GM12891 (cell line): ENCODE results near the gene SCFD2.

Experiments used
- DNase-seq: peaks from one replicate; pipeline ENCODE4 v3.0.0; 2011; ENCODE audit warnings: low spot score; ENCODE audit not compliant: insufficient read length
- FAIRE-seq: peaks from 2 replicates; lab custom pipeline; 2011; peaks lifted over from hg19 to GRCh38; lab: Jason Lieb, UNC
- PAX5 ChIP-seq: IDR thresholded peaks from 2 replicates; pipeline ENCODE4 v1.6.1; 2011; ENCODE audit warnings: low read length, moderate library complexity, mild to moderate bottlenecking; ENCODE audit not compliant: insufficient read depth, severe bottlenecking
- POLR2A ChIP-seq: IDR thresholded peaks from 2 replicates; pipeline ENCODE4 v1.6.1; 2011; ENCODE audit warnings: low read depth, low read length, control low read depth
- POLR2AphosphoS5 ChIP-seq: IDR thresholded peaks from 2 replicates; pipeline ENCODE4 v1.6.1; 2011; ENCODE audit warnings: low read depth, low read length, control low read depth
- POU2F2 ChIP-seq: IDR thresholded peaks from 2 replicates; pipeline ENCODE4 v1.6.1; 2011; ENCODE audit warnings: low read depth, mild to moderate bottlenecking, control low read depth, low read length, moderate library complexity
- SPI1 ChIP-seq: IDR thresholded peaks from 2 replicates; pipeline ENCODE4 v1.6.1; 2011; ENCODE audit warnings: low read depth, low read length, control low read depth
- TAF1 ChIP-seq: IDR thresholded peaks from 2 replicates; pipeline ENCODE4 v1.6.1; 2011; ENCODE audit warnings: low read depth, low read length, control low read depth

SCFD2 gene

DNA sequence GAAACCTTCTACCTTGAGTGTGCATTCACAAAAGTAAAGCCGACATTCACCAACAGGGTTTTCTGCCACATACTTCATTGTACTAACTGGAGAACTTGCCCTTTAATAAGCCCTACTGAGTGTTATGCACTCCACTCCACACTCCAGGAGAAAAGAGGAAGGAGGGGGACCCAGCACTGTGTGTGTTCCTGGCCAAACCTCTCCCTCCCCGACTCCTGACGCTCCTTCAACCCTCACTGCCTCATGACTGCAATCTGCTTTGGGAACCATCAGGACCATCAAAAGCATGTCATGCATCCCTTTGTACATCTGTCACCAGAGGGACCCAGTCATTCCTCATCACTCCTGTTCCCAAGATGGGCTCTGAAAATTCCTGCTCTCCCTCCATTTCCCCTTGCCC, 360.1 kb downstream of the SCFD2 start:
- TF ChIP-seq POU2F2 (no peak), POLR2AphosphoS5 (no peak), SPI1 (no peak), TAF1 (no peak), PAX5 (no peak)
- DNase-seq, result no peak
- FAIRE-seq, result no peak

DNA sequence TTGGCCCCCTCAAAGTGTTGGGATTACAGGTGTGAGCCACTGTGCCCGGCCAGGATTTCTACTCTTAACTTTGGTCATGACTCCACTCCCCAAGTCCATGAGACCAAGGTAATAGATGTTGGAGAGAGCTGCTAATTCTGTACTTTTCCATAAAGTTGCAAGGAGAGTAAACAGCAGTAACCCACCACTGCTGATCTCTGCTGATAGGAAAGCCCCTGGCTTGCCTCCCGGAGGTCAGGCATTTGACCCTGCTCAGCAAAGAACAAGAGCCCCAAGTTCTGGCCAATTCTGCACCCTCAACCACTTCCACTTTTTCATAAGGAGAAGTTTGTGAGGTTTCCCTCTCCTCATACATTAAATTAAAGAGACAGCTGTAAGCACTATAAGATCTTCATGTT, 360.7 kb downstream of the SCFD2 start:
- DNase-seq (no peak), FAIRE-seq (no peak)
- TF ChIP-seq SPI1 (peak; percentile 63), POLR2AphosphoS5 (no peak)

DNA sequence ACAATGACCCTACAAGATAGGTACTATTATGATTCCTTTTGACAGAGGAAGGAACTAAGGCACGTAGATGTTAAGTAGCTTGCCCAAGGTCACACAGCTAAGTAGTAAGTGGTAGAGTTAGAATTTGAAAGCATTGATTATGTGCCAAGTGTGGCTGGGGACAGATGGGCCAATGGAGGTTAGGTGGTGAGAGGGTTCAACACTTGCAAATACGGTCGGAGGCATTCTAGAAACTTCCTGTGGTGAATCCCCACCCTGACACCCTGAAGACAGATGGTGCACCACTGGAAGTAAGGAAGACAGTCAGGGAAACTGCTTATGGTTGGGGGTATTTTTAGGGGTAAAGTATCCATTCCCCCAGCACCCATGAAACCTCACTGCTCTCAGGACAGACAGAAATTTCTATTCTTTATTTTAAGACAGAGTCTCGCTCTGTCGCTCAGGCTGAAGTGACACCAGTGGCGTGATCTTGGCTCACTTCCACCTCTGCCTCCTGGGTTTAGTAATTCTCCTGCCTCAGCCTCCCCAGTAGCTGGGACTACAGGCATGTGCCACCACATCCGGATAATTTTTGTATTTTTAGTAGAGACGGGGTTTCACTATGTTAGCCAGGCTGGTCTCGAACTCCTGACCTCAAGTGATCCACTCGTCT, 361.2 kb downstream of the SCFD2 start:
- no peak for FAIRE-seq
- TF ChIP-seq POU2F2, result no peak
- no peak for TF ChIP-seq POLR2A
- TF ChIP-seq POLR2AphosphoS5, result no peak
- no peak for TF ChIP-seq PAX5
- no peak for TF ChIP-seq SPI1
- no peak for TF ChIP-seq TAF1

DNA sequence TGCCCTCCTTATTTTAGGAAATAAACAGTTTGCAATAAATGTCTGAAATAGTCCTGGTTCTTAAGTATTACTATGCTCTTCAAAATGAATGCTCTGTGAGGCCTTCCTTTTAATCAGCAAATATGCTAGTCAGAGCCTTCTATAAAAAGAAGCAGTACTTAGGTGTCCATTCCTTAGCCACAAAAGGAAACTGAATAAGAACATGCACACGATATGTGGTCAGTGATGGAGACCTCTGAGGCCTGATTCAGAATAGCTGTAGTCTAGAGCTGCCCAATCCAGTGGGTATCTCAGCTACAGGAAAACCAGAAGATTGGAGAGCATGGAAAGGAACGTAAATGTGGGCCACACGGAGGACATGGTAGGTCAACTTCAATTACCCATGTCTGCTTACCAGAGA, 361.9 kb downstream of the SCFD2 start:
- TF ChIP-seq TAF1, result no peak
- no peak for TF ChIP-seq POLR2AphosphoS5
- no peak for TF ChIP-seq POU2F2
- no peak for TF ChIP-seq PAX5
- TF ChIP-seq POLR2A, result no peak
- TF ChIP-seq SPI1, result no peak
- FAIRE-seq (no peak), DNase-seq (no peak)

More for the DNA sequence above, 361.2 kb downstream of the SCFD2 start:
- DNase-seq, result no peak

DNA sequence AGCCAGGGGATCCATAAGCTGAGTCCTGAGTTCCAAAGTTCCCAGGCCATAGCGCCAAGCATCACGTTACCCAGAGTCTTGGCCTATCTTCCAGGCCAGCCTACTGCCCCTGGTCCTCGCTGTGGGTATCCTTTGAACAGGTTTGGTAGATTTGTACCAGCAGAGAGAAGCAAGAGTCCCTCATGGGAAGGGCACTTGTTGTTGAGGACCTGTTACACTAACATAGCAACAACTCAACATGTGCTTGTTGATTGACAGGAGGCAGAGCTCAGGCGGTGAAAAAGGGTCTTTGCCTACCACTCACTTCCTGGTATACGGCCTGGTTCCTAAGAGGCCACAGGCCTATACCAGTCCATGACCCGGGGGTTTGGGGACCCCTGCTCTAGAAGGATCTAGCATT, 365.3 kb downstream of the SCFD2 start:
- no peak for TF ChIP-seq SPI1
- no peak for TF ChIP-seq TAF1
- TF ChIP-seq PAX5, result no peak
- no peak for TF ChIP-seq POLR2A
- TF ChIP-seq POLR2AphosphoS5, result no peak
- no peak for TF ChIP-seq POU2F2
- DNase-seq (no peak), FAIRE-seq (no peak)

DNA sequence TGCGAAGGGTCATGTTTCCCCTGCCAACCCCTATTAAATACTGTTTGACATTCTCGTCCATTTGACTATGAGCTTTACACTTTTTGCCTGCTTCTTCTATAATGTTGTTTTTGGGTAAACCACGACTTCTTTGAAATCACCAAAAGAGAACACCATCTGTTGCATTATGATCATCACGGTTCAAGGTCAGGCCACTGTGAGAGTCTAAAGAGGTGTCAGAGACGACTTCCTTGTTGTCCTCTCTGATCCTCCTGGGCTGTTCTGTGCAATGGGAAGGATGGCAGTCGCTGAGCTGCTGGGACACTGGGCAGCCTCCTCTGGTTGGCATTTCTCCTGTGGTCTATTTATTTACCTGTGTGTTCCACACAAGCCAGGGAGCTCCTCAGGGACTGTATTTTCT, 366.2 kb downstream of the SCFD2 start:
- DNase-seq (no peak), FAIRE-seq (peak; percentile 62)
- TF ChIP-seq PAX5 (no peak), TAF1 (no peak)

DNA sequence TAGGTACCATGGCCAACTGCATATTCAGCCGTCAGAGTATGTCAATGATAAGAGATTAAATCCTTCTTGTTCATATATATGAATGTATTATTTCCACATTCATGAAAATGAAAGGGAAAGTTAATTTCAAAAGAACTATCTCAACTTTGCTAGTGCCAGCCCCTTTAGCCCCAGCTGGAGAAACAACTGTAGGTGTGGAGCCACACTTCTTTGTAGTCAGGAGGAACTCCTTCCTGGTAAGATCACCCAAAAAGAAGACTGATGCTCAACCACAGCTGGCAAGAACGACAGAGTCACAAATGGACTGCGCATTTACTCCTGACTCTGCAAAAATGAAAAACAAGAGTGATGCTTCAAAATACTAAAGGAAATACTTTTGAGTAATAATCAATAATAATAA, 367.4 kb downstream of the SCFD2 start:
- DNase-seq (no peak), FAIRE-seq (no peak)
- TF ChIP-seq POU2F2 (no peak), SPI1 (no peak)

DNA sequence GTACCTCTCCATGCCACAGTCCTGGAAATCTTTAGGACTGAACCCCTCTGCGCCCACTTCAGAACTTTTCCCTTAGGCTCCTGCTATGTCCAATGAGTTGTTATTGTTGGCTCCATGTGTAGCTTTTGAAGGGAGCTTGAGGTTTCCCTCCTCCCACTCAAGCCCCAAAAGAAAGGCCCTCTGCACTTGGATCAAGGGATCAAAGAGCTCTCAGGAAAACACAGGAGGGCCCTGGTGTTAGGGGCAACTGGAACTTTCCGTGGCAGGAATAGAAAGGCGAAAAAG, 368.8 kb downstream of the SCFD2 start:
- TF ChIP-seq POLR2AphosphoS5, result no peak
- no peak for TF ChIP-seq SPI1
- no peak for TF ChIP-seq POLR2A
- TF ChIP-seq TAF1, result no peak
- TF ChIP-seq POU2F2, result no peak
- DNase-seq, result no peak
- FAIRE-seq, result no peak

DNA sequence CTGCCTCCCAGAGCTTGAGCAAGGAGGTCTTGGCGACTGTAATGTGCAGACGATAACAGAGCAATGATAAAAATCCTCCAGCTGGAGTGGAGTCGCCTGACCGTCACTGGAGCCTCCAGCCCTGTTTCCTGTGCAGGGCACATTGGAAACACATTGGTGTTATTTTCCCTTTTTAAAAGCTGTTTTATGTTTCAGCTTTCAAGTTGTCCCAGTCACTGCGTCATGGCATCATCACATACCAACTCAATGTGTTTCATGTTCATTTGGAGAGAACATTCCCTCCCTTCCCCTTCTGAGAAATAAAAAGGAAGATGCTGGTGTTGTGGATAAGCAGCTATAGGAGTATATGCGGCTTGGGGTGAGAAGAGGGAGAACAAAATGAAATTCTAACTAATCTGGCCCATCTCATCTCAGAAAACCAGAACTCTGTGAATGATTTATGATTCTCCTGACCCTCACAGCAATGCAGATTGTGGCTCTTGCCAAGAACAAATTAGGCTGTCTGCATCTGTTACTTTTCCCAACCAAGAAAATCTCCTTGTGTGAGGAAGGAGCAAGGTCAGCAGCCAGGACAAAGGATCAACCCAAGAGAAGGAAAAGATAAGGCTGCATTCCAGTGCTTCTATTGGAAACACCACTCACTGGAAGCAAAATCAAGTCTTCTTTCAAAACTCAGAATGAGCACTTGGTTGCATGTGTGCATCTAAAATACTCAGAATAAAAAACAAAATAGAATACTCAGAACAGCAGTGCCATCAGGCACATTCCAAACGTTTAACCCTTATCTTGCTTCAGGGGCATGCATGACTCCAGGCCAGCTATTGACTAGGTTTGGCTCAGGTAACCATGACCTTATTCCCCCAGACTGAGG, 369.4 kb downstream of the SCFD2 start:
- no peak for FAIRE-seq
- DNase-seq, result no peak
- TF ChIP-seq POLR2A, result no peak
- TF ChIP-seq TAF1, result no peak
- no peak for TF ChIP-seq PAX5
- no peak for TF ChIP-seq POLR2AphosphoS5
- TF ChIP-seq POU2F2, result no peak
- no peak for TF ChIP-seq SPI1

DNA sequence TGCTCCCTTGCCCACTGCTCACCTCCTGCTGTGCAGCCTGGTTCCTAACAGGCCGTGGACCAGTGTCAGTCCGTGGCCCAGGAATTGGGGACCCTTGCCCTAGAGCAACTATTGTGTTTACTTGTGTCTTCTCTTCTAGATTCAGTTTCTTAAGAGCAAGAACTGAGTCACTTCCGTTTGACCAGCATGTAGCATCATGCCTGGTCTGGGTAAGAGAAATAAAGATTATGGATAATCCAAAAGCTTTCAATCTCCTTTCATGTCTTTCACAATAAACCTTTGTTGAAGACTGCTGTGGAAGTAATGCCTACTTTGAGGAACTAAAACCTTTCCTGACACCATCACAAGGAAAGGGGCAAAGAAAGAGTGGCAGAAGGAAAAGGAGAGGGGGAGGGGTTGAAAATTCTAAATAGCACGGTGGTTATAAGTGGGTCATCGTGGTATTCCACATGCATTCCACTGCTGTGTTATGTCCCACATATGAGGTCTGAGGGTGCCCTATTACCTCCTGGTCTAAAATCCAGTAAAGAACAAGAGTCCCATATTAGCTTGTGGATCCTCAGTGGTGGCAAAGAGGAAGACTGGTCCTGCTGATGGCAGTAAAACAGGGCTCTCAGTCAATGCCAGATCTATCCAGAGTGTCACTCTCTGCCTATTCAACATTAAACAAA, 370.4 kb downstream of the SCFD2 start:
- TF ChIP-seq POU2F2, result no peak
- no peak for TF ChIP-seq SPI1
- no peak for TF ChIP-seq POLR2AphosphoS5
- no peak for TF ChIP-seq PAX5
- TF ChIP-seq TAF1, result no peak
- TF ChIP-seq POLR2A, result no peak
- FAIRE-seq, result no peak
- no peak for DNase-seq

DNA sequence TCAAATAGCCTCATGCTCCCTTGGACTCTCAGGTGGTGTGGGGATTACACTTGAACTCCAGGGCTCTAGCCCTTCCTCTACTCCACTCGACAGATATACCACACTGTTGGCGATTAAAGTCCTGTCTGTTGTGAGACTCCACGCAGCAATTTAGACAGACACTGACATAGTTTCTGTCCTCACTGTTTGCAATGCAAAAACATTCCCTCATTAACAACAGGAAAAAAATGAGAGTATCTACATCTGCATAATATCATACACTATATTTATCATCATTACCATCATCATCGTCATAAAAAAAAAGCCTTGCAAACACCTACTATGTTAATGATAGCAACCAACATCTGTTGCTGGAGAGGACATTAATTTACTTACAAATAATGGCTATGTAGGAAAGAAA, 371.3 kb downstream of the SCFD2 start:
- FAIRE-seq (no peak), DNase-seq (no peak)
- TF ChIP-seq POU2F2 (no peak), TAF1 (no peak), SPI1 (no peak), POLR2A (no peak)
